GM18520 (cell line): ENCODE measurements around the gene PPP2R5C.

Experiments
- ATAC-seq: cut with Tn5 transposase; IDR thresholded peaks from one replicate; pipeline ENCODE4 v1.9.1; 2021; ENCODE audit not compliant: unreplicated experiment

PPP2R5C gene

DNA sequence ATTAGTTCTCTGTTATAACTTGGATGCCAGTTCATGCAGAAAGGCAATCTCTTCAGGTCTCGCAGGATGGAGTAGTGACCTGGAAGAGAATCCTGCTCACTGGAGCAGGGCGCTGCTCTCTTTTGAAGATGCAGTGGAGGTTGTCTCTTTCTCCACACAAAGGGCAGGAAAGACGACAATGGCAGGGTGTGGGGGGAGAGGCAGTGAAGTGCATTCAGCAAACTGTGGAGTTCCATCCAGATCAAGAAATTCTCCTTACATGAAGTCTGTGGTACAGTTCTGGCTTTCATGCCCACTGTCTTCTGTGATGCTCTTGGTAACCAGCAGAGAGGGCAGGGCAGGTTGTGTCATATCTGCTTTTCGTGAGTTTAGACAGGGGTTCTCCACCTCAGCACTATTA, 6.6 kb upstream of the PPP2R5C start:
- ATAC-seq, result no peak

DNA sequence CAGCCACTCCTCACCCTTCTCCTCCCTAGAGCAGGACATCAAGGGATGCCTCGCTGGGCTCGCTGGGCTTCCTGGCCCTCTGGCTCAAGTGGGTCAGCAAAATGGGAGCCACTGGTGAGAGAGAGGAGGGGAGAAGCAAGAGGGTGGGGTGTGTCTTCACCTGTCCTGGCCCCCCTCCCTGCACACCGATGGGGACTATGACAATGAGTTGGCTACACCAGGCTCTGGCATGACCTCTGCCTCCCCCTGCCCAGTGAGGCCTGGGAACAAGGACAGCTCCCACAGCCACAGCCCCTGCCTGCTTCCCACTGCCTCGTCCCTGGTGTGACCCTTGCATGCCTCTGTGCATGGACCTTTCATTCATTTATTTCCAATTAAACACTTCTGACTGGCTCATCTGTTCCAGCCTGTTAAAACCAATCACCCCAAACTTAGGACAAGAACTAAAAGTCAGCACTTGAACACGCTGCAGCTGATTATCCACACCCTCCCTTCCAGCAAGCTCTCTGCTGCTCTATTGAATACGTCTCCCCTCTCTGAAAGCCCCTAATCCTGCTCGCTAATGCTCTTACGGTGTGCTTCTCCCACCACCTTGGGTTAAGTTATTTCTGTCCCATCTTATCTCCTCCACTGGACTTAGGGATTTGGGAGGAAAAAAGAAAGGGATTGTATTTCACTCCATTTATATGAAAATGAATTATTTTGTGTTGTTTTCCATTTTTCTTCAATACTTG, 5.8 kb upstream of the PPP2R5C start:
- ATAC-seq, result no peak

DNA sequence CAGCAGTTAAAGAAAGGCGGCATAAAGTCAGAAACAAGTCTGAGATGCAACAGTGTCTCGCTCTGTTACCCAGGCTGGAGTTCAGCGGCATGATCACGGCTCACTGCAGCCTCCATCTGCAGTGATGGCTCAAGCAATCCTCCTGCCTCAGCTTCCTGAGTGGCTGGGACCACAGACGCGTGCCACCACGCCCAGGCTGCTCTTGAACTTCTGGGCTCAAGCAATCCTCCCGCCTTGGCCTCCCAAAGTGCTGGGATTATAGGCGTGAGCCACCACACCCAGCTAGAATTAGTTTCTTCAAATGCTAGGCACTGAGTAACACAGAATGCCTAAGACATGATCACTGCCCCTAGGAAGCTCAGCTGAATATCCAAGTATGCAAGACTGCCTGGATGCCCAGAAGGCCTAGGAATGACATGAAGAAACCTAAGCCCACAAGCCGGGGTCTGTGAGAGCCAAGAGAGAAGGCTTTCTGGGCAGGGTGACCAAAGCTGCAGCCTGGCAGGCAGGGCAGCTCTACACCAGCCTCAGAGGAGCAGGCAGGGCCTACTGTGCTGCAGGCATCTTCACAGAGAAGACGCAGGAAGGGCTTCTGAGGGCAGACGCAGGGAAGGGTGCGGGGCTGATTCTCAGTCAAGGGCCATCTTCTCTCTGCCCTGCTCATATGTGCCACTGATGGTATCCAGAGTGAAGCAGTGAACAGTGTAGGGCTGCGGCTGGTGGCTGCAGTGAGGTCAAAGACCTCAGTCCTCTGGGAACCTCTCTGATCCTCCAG, 4.3 kb upstream of the PPP2R5C start:
- no peak for ATAC-seq

DNA sequence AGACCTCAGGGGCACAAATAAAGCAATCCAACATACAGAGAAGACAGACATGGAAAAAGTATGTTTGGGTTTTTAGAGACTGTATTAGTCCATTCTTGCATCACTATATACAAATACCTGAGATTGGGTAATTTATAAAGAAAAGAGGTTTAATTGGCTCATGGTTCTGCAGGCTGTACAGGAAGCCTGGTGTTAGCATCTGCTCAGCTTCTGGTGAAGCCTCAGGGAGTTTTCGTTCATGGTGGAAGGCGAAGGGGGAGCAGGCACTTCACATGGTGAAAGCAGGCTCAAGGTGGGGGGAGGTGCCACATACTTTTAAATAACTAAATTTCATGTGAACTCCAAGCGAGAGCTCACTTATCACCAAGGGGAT, 3.7 kb upstream of the PPP2R5C start:
- no peak for ATAC-seq

DNA sequence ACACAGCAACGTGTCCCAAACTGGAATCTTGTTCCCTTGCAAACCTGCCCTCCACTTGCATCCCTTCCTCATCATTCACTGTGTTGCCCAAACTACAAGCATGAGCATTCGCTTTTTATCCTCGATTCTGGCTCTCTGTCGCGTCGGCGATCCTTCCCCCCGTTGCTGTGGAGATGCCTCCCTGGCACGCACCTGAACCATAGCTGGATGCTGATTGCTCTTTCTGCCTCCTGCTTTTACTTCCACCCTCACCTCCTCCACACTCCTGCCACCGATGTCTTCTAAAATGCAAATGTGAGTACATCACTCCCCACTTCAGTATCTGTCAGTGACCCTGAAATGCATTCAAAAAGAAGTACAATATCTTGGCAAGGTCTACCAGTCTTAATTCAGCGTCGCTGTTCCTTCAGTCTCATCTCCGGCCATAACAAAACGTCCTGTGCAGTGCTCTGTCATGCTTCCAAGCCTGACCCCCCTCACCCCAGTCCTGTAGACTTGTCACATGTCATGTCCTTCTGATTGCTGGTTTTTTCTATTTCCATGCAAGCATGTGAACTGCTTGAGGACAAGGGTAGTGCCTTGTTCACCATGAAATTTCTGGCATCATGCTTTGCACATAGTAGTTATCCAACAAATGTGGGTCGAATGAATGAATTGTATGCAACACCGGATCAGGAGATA, 2.5 kb upstream of the PPP2R5C start:
- ATAC-seq, result no peak

DNA sequence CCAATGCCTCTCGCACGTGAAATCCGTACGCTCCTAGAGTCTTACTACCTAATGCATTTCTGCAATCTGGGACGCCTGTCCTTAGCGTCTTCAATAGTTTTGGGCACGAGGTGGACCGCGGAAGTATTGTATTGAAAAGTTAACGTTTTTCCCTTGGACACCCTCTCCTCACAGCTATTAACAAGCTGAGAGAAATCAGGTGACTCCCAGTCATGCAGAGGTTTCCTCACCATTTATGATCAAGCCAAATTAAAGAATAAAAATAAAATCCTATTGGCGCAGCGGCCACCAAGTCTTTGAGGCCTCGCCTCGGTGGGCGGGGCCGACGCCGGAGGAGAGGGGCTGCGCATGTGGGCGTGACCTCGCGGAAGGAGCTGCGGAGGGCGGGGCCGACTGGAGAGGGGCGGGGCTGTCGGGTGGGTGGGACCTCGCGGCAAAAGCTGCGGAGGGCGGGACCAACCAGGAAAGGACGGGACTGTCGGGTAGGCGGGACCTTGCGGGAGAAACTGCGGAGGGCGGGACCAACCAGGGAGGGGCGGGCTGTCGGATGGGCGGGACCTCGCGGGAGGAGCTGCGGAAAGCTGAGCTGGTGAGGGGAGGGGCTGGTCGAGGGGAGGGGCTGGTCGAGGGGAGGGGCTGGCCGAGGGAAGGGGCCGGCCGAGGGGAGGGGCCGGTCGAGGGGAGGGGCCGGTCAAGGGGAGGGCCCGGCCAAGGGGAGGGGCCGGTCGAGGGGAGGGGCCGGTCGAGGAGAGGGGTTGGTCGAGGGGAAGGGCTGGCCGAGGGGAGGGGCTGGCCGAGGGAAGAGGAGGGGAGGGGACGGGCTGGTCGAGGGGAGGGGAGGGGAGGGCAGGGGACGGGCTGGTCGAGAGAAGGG, 1.1 kb upstream of the PPP2R5C start:
- ATAC-seq, result peak; percentile 34

DNA sequence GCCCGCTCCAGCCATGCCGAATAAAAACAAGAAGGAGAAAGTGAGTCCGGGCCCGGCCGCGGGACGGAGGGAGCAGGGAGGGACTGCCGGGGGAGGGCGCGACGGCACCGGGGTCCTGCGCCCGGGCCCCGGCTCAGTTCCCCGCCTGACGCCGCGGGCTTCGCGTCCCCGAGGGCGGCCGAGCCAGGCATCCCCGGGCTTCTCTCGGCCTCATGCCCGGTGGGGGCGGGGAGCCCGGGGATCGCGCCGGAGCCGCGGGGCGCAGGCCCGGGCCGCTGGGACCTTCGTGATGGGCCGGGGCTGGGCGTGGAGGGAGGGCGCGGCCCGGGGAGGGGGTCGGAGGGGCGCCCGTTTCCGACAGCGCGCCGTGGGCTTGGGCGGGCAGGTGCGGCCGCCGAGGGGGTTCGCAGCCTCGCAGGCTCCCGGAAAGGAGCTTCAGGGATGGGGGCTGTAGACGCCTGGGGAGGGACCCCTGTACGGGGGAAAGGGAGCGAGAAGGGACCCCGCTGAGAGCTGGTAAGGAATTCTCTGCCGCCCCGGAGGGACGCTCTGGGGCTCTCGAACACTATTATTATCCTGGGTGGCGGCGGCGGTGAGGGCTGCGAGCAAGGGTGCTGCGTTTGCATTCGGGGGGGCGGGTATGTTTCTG, 496 bp downstream of the PPP2R5C start:
- ATAC-seq, result peak; percentile 18

DNA sequence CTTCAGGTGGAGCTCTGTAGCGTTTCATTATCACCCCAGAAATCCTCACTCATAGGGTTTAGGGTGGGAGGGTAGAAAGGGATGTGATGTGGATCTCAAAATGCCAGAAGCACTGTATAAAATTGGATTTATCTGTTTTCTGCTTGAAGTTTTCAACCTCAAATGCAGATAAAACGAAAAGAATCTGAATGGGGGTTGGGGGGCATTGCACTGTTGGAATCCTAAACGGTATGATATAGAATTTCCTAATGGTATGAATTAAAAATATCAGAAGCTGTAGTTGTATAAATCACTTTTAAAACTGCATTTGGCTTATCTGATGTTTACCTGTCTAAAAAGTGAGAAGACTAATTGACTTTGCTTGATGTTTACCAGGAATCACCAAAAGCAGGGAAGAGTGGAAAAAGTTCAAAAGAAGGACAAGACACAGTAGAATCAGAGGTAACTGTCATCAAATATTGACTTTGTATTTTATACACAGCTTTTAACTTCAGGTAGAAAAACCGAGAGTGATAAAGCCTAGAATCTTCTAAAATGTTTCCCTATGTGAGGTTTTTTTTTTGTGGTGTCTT, 1.1 kb downstream of the PPP2R5C start:
- no peak for ATAC-seq

DNA sequence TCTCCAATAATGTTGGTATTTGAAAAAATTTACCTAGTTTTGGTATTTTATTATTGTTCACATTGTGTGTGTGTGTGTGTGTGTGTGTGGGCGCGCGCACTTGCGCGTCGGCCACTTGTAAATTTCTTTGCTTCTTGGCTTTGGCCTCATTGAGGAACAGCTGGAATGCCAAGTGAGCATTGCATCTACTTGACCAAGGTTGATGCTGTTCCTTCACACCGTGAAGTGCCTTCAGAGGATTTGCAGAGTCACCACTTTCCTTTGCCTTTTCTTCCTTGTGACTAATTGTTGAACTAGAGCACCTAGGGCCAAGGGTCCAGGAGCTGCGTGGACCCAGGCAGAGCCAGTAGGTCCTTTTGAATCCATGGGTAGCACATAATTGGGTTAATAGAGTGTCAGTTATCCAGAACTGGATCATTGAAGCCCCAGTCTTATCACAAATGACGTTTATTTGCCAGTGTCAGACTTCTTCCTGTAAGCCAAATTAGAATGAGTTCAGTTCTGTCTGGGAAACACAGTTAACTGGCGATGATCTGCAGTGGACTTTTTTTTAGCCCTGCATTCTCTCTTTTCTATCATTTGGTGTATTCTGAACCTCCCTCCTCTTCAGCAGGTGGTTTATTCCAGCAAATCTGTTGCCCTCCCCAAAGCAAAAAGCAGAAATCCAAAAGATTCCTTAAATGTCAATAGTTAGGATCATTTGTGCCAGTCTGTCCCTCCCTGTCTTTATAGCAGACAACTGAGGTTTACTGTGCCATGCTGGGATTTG, 2.6 kb downstream of the PPP2R5C start:
- no peak for ATAC-seq

DNA sequence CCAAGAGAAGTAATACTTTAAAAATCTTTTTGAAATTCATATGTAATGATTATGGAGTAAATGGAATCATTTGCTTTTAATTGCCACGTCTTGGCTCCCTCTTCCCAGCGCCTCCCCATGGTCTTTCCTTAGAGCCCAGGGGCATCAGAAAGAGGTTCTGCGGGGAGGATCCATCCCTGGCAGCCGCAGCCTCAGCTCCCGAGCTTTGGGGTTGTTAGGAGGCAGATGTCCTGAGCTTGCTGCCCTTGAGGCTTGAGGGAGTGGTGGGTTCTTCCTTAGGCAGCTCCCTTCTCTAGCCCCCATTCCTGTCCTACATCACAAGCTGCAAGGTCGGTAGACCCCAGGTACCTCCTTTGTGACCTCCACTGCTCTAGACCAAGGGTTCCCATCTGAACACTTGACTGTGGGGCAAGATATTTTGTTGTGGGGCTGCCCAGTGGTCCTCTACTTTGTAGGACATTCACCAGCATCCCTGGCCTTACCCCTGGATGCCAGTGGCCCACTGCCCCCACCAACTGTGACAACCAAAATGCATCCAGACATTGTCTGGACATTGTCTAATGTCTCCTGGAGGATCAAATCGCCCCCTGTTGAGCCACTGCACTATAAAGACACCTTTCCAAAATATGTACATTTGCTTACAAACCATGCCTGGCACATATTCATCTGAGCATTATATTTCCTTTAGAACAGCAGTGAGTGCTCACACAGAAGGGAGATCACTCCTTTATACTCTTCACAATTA, 6.3 kb downstream of the PPP2R5C start:
- no peak for ATAC-seq

DNA sequence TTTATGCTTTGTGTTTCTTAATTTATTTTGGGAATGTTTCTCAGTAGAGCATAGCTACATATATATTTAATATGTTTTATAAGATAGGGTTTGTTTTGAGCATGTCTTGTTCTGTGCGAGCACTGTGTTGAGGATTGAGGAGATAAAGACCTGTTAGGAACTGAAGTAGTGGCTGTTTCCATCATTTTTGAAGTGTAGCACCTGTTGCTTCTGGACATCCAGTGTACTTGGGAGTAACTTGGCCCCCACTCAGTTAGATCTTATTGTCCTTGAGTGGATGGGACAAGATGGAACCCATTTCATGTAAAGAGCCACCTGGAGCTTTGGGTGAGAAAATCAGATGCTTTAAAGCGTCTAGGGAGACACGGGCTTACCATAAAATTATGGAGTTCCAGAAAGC, 8.7 kb downstream of the PPP2R5C start:
- ATAC-seq, result no peak

DNA sequence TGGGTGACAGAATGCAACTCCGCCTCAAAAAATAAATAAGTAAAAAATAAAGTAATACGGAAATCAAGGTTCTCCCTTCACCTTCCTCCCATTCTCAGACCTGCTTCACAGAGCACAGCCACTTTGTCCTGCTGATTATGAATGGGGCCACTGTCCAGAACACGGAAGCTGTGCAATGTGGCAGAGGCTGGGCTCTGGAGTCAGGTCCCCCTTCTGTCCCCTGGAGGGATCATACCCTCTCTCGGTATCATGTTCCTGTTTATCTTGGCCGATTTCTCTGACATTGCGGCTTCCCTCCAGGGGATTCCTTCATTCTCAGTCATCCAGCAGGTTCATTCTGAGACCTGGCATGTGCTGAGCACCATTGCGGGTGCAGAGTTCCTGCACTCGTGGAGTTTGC, 11.3 kb downstream of the PPP2R5C start:
- no peak for ATAC-seq

DNA sequence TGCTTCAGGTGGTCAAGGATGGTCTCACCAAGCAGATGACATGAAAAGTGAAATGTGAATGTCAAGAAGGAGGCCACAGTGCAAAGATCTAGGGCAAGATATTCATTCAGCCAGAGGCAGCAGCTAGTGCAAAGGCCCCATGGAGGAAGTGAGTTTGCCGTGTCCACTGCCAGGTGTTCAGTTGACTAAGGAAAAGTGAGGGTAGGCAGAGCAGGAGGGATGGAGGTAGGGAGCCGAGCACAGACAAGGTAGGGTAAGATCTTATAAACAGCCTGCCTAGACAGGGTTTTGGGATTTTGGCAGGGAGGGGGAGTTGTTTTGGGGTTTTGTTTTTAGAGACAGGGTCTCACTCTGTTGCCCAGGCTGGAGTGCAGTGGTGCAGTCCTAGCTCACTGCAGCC, 11.9 kb downstream of the PPP2R5C start:
- no peak for ATAC-seq

DNA sequence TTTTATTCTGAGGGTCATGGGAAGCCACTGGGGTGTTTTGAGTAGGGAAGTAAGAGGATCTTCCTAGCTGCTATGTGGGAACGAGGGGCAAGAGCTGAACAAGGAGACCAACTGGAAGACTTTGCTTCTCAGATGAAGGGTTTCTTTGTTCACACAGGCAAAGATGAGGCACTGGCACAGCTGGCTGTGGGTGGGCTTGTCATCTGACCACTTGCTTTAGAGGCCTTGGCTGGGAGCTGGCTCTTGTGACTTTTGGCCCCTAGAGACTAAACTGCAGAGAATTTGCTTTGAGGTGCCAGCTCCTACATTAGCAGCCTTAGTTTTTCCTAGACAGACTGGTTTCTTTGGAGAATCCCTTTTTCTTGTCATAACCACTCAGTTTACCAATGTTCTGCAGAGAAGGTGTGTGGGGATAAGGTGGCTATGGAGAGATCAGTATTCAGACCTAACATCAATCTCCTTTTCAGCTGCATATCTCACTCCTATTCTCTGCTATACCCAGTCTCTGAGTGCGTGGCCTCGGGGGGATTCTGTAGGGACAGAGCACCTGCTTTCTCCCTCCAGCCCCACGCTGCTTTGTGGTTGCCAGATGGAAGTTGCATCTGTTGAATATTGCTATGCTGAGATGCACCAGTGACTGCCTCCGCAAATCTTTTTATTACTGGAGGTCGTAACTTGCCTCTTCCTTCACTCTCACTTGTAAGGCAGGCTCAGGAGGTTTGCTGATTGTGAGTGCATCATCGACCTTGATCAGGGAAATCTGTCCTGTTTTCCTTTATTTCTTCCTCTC, 12.7 kb downstream of the PPP2R5C start:
- ATAC-seq, result no peak

DNA sequence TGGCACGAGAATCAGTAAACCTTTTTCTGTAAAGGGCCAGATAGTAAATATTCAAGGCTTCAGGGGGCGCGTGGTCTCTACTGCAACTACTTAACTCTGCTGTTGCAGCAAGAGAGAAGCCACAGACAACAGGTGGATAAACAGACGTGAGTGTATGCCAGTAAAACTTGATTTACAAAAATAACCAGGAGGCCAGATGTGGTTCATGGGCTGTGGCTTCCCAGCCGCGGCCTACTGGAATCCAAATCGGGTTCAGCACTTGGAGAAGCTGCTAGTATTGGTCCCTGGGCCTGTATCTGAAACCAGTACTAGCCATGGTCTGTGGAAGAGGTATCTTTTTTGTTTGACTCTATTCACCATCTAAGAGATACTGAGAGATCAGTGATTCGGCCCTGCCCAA, 13.3 kb downstream of the PPP2R5C start:
- no peak for ATAC-seq

DNA sequence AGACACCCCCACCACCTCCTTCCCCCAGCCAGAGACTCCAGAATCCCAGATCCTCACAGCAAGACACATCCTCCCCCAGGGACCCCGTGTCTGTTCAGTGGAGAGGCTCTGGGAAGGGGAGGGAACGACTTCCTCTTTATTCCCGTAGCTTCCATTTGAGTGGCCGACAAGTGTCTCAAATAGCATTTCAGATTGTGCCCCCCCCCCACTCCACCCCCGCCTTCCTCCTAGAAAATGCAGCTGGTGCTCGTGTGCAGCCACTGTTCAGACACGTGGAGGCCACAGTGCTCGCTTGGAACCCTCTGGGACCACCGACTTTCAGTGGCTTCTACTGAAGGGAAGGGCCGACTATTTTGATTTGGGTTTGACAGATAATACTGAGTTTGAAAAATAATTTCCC, 14.3 kb downstream of the PPP2R5C start:
- no peak for ATAC-seq

DNA sequence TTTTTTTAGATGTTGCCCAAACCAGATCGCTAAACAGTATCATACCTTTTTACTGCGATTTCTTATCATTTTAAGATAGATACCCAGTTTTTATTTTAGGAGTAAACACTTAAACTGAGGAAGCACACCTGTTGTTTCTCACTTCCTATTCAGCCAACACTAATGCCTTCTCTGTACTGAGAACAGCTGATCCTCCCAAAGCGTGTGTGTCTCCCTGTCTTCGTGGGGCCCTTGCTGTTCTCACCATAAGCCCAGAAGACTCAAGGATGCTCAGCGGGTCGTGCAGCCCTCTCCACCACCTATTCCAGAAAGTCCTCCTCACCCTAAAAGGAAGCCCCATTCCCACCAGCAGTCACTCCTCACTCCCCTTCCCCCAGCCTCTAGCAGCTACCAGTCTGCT, 14.8 kb downstream of the PPP2R5C start:
- no peak for ATAC-seq

DNA sequence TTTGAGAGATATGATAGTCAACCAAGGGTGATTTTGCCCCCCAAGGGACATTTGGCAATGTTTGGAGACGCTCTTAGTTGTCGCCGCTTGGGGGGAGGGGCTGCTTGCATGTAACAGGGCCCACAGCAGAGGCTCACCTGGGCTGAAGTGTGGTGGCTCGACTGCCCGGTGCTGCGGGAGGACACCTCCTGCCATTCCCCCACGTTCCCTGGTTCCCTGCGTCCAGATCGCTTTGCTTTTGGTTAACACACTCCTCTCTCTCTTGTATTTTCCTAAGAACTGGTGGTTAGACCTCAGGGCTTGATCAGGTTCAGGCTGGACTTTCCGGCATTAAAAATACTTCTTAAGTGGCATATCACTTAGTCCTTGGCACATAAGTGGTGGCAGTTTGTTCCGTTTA, 18.9 kb downstream of the PPP2R5C start:
- ATAC-seq, result no peak
